Trophoblast cell (in vitro differentiated cells and primary cell): ENCODE measurements around the gene APBA3.
A peak's percentile ranks its signal among the peaks of the same experiment; 100 is the strongest.

Source experiments
- DNase-seq, 2 donors: peaks; one replicate each; pipeline ENCODE4 v3.0.0-alpha.2; 2016
- H2AFZ ChIP-seq: 2 replicates; pipeline ENCODE4 v1.6.1; 2013; ENCODE audit warnings: low read length, moderate library complexity, mild to moderate bottlenecking; ENCODE audit not compliant: insufficient read depth, poor library complexity
- H2AK5ac ChIP-seq: 2 replicates; pipeline ENCODE4 v1.6.1; 2013; ENCODE audit warnings: mild to moderate bottlenecking, low read length
- H2BK120ac ChIP-seq: 2 replicates; pipeline ENCODE4 v1.6.1; 2013; ENCODE audit warnings: low read length, mild to moderate bottlenecking, moderate library complexity; ENCODE audit not compliant: insufficient read depth, poor library complexity
- H2BK12ac ChIP-seq: 2 replicates; pipeline ENCODE4 v1.6.1; 2013; ENCODE audit warnings: mild to moderate bottlenecking, low read length, moderate library complexity
- H2BK5ac ChIP-seq: 2 replicates; pipeline ENCODE4 v1.6.1; 2013; ENCODE audit warnings: low read length, low read depth, moderate library complexity, mild to moderate bottlenecking; ENCODE audit not compliant: poor library complexity
- H3K14ac ChIP-seq: 2 replicates; pipeline ENCODE4 v1.6.1; 2013; ENCODE audit warnings: mild to moderate bottlenecking, low read length
- H3K18ac ChIP-seq: 2 replicates; pipeline ENCODE4 v1.6.1; 2013; ENCODE audit warnings: mild to moderate bottlenecking, low read length
- H3K23ac ChIP-seq: 2 replicates; pipeline ENCODE4 v1.6.1; 2013; ENCODE audit warnings: low read length
- H3K27ac ChIP-seq: 2 replicates; pipeline ENCODE4 v1.5.1; 2013; ENCODE audit warnings: low read depth, mild to moderate bottlenecking, inconsistent platforms, low read length, moderate library complexity
- H3K27me3 ChIP-seq: 2 replicates; pipeline ENCODE4 v1.6.1; 2013; ENCODE audit warnings: inconsistent platforms, mild to moderate bottlenecking, low read length, moderate library complexity; ENCODE audit not compliant: insufficient read depth
- H3K36me3 ChIP-seq, 2 experiments: 1 replicate in 1 of 2; 2 replicates in 1 of 2; pipeline ENCODE4 v1.6.1; 2013; ENCODE audit warnings: low read length in 2 of 2, mild to moderate bottlenecking in 2 of 2, moderate library complexity in 1 of 2; ENCODE audit not compliant: insufficient read depth in 2 of 2, control insufficient read depth in 1 of 2
- H3K4ac ChIP-seq: 2 replicates; pipeline ENCODE4 v1.6.1; 2013; ENCODE audit warnings: low read depth, mild to moderate bottlenecking, low read length, moderate library complexity
- H3K4me1 ChIP-seq, 2 experiments: 1 replicate in 1 of 2; 2 replicates in 1 of 2; pipeline ENCODE4 v1.6.1; 2013; ENCODE audit warnings: low read length in 2 of 2, mild to moderate bottlenecking in 2 of 2, moderate library complexity in 1 of 2; ENCODE audit not compliant: insufficient read depth in 2 of 2, control insufficient read depth in 1 of 2
- H3K4me2 ChIP-seq: 2 replicates; pipeline ENCODE4 v1.6.1; 2013; ENCODE audit warnings: inconsistent platforms, mild to moderate bottlenecking, low read length, moderate library complexity
- H3K4me3 ChIP-seq: 2 replicates; pipeline ENCODE4 v1.5.1; 2013; ENCODE audit warnings: mild to moderate bottlenecking, low read depth, low read length, inconsistent platforms
- H3K79me1 ChIP-seq: one replicate; pipeline ENCODE4 v1.6.1; 2013; ENCODE audit warnings: low read length
- H3K79me2 ChIP-seq: 2 replicates; pipeline ENCODE4 v1.6.1; 2013; ENCODE audit warnings: low read length, mild to moderate bottlenecking; ENCODE audit not compliant: control insufficient read depth, insufficient read depth, poor library complexity
- H3K9ac ChIP-seq: 2 replicates; pipeline ENCODE4 v1.6.1; 2013; ENCODE audit warnings: mild to moderate bottlenecking, low read length
- H3K9me3 ChIP-seq: 2 replicates; pipeline ENCODE4 v1.6.1; 2013; ENCODE audit warnings: low read depth, mild to moderate bottlenecking, control low read depth, inconsistent platforms, low read length; ENCODE audit not compliant: insufficient read depth
- H4K12ac ChIP-seq: 2 replicates; pipeline ENCODE4 v1.6.1; 2013; ENCODE audit warnings: low read depth, mild to moderate bottlenecking, low read length, moderate library complexity
- H4K8ac ChIP-seq: 2 replicates; pipeline ENCODE4 v1.6.1; 2013; ENCODE audit warnings: low read depth, mild to moderate bottlenecking, low read length, moderate library complexity
- H4K91ac ChIP-seq: one replicate; pipeline ENCODE4 v1.6.1; 2013; ENCODE audit warnings: low read depth, mild to moderate bottlenecking, low read length, moderate library complexity
- WGBS: extraction: QIAGEN DNeasy Blood & Tissue Kit; methylation state at CpG from one replicate; pipeline ENCODE4 v1.1.7; 2013; ENCODE audit warnings: missing lambda C conversion rate; ENCODE audit not compliant: insufficient read length, insufficient coverage; ENCODE audit errors: extremely low coverage; 5-methylcytosine and 5-hydroxymethylcytosine counted together

APBA3 gene

GRCh38 chr19:3725121-3725520 lies 36.4 kb downstream of the APBA3 start:
- no peak overlapping the region for H2BK5ac ChIP-seq
- H3K27me3 ChIP-seq = no peaks in the 10 kb centered on the region
- H2BK120ac ChIP-seq = no peak overlapping the region
- no peak overlapping the region for H4K91ac ChIP-seq
- H3K9me3 ChIP-seq = peaks cover 1% of the 10 kb centered on the region
- no peak overlapping the region for H3K9ac ChIP-seq
- peaks cover 4% of the 10 kb centered on the region for H3K79me1 ChIP-seq
- H3K4me3 ChIP-seq = no peak overlapping the region
- no CpG with 5 or more reads among the region's 3 CpGs for WGBS
- no peaks in the 10 kb centered on the region for H3K79me2 ChIP-seq
- H2AK5ac ChIP-seq = no peak overlapping the region
- peaks cover 8 to 20% of the 10 kb centered on the region in 2 experiments for H3K4me1 ChIP-seq
- H3K4me2 ChIP-seq = no peak overlapping the region
- no peak overlapping the region for H2AFZ ChIP-seq
- no peak overlapping the region for H4K12ac ChIP-seq
- no peak overlapping the region for H4K8ac ChIP-seq
- no peak for DNase-seq
- H3K4ac ChIP-seq = no peak overlapping the region
- H3K23ac ChIP-seq = no peak overlapping the region
- no peak overlapping the region for H3K18ac ChIP-seq
- H3K27ac ChIP-seq = no peak overlapping the region
- no peak overlapping the region for H3K14ac ChIP-seq
- H2BK12ac ChIP-seq = no peak overlapping the region
- H3K36me3 ChIP-seq = no peaks in the 10 kb centered on the region

- DNase-seq = no peak
- H3K79me2 ChIP-seq = no peaks in the 10 kb centered on the region
Observed at GRCh38 chr19:3723883-3724282, 37.6 kb downstream of the APBA3 start.

GRCh38 chr19:3723110-3723488 lies 38.4 kb downstream of the APBA3 start:
- H3K4me2 ChIP-seq = peak overlapping the region; percentile 15
- H3K9ac ChIP-seq = no peak overlapping the region
- H3K4ac ChIP-seq = no peak overlapping the region
- no peak overlapping the region for H3K18ac ChIP-seq
- no peaks in the 10 kb centered on the region for H3K9me3 ChIP-seq
- H3K23ac ChIP-seq = no peak overlapping the region
- no peaks in the 10 kb centered on the region for H3K36me3 ChIP-seq
- H2BK5ac ChIP-seq = no peak overlapping the region
- DNase-seq = no peak
- no peak overlapping the region for H2BK12ac ChIP-seq
- H3K4me1 ChIP-seq = peaks cover 8 to 20% of the 10 kb centered on the region in 2 experiments
- H3K27me3 ChIP-seq = no peaks in the 10 kb centered on the region
- WGBS = no CpG with 5 or more reads among the region's 5 CpGs
- H2AK5ac ChIP-seq = no peak overlapping the region
- H3K79me1 ChIP-seq = peaks cover 4% of the 10 kb centered on the region
- no peak overlapping the region for H2BK120ac ChIP-seq
- H4K91ac ChIP-seq = no peak overlapping the region
- H4K12ac ChIP-seq = no peak overlapping the region
- no peak overlapping the region for H3K14ac ChIP-seq
- H3K4me3 ChIP-seq = no peak overlapping the region
- H2AFZ ChIP-seq = no peak overlapping the region
- peak overlapping the region; percentile 7 for H3K27ac ChIP-seq
- no peak overlapping the region for H4K8ac ChIP-seq
- H3K79me2 ChIP-seq = no peaks in the 10 kb centered on the region

More at GRCh38 chr19:3723883-3724282, 37.6 kb downstream of the APBA3 start:
- Histone ChIP-seq H2BK12ac (no peak overlapping the region), H3K4me1 (peaks cover 8 to 20% of the 10 kb centered on the region in 2 experiments), H3K9ac (no peak overlapping the region), H3K23ac (no peak overlapping the region), H2BK5ac (no peak overlapping the region), H2AK5ac (peak overlapping the region; percentile 18), H4K91ac (no peak overlapping the region), H3K36me3 (no peaks in the 10 kb centered on the region), H3K4me2 (no peak overlapping the region), H2BK120ac (no peak overlapping the region), H4K8ac (peak overlapping the region; percentile 35), H2AFZ (no peak overlapping the region), H3K4me3 (no peak overlapping the region), H3K27me3 (no peaks in the 10 kb centered on the region), H3K27ac (no peak overlapping the region), H3K18ac (no peak overlapping the region), H3K9me3 (no peaks in the 10 kb centered on the region), H4K12ac (no peak overlapping the region), H3K14ac (no peak overlapping the region), H3K79me1 (peaks cover 4% of the 10 kb centered on the region), H3K4ac (no peak overlapping the region)
- WGBS = no CpG with 5 or more reads among the region's 8 CpGs

- Histone ChIP-seq H3K36me3 (no peaks in the 10 kb centered on the region), H3K4me1 (peaks cover 8 to 20% of the 10 kb centered on the region in 2 experiments), H3K23ac (no peak overlapping the region), H4K8ac (no peak overlapping the region), H3K9ac (peak overlapping the region; percentile 45), H3K27ac (peak overlapping the region; percentile 43), H4K12ac (no peak overlapping the region), H3K9me3 (no peaks in the 10 kb centered on the region), H3K4ac (no peak overlapping the region), H4K91ac (no peak overlapping the region), H3K79me2 (no peaks in the 10 kb centered on the region), H3K79me1 (peaks cover 4% of the 10 kb centered on the region), H2BK120ac (no peak overlapping the region), H2AFZ (no peak overlapping the region), H3K18ac (no peak overlapping the region), H3K4me2 (peak overlapping the region; percentile 85), H3K14ac (peak overlapping the region; percentile 3), H2BK12ac (no peak overlapping the region), H2AK5ac (no peak overlapping the region), H3K27me3 (no peaks in the 10 kb centered on the region), H2BK5ac (no peak overlapping the region), H3K4me3 (peak overlapping the region; percentile 60)
- DNase-seq = peak; percentile 56 to 65
- no CpG with 5 or more reads among the region's 30 CpGs for WGBS
Observed at GRCh38 chr19:3722443-3723109, 38.9 kb downstream of the APBA3 start.
